Lung (tissue), 12 donors: ENCODE data around the gene OTULIN. TPM values are rescaled to one million over a fixed set of nuclear protein-coding genes. Genes with fewer than 3 reads are reported as not detected.

Source experiments
- ATAC-seq: fragments of 200-7000 bp; cut with Tn5 transposase; one replicate; pipeline ENCODE4 v1.9.1; 2020; ENCODE audit warnings: moderate number of reproducible peaks; ENCODE audit not compliant: insufficient read depth, low FRiP score
- DNase-seq, 3 donors: peaks; one replicate each; pipeline ENCODE4 v3.0.0-alpha.2; 2013 to 2017
- H3K27ac ChIP-seq, 2 donors: one replicate each; pipeline ENCODE4 v1.5.1; 2013; ENCODE audit warnings: mild to moderate bottlenecking in 2 of 2, moderate library complexity in 2 of 2, control low read depth in 1 of 2, inconsistent platforms in 1 of 2, low read depth in 1 of 2, low read length in 1 of 2
- H3K27me3 ChIP-seq, 3 donors: one replicate each; pipeline ENCODE4 v1.5.1; 2013; ENCODE audit warnings: low read length in 2 of 3; ENCODE audit not compliant: control insufficient read depth in 3 of 3, insufficient read depth in 3 of 3
- H3K36me3 ChIP-seq, 4 donors: one replicate each; pipeline ENCODE4 v1.5.1; 2013; ENCODE audit warnings: low read length in 4 of 4, mild to moderate bottlenecking in 1 of 4, moderate library complexity in 1 of 4; ENCODE audit not compliant: control insufficient read depth in 4 of 4, insufficient read depth in 4 of 4
- H3K4me1 ChIP-seq, 5 donors: one replicate each; pipeline ENCODE4 v1.5.1; 2013; ENCODE audit warnings: low read length in 5 of 5, mild to moderate bottlenecking in 2 of 5, moderate library complexity in 1 of 5; ENCODE audit not compliant: control insufficient read depth in 5 of 5, insufficient read depth in 5 of 5
- H3K4me3 ChIP-seq: one replicate; pipeline ENCODE4 v1.5.1; 2013; ENCODE audit warnings: mild to moderate bottlenecking, control low read depth, moderate library complexity
- H3K9ac ChIP-seq, 2 donors: one replicate each; pipeline ENCODE4 v1.5.1; 2013; ENCODE audit warnings: low read length in 2 of 2, control low read depth in 1 of 2; ENCODE audit not compliant: insufficient read depth in 1 of 2
- H3K9me3 ChIP-seq, 4 donors: one replicate each; pipeline ENCODE4 v1.5.1; 2013; ENCODE audit warnings: low read length in 3 of 4, mild to moderate bottlenecking in 1 of 4, moderate library complexity in 1 of 4; ENCODE audit not compliant: control insufficient read depth in 4 of 4, insufficient read depth in 3 of 4
- CTCF ChIP-seq: IDR thresholded peaks from 2 replicates; pipeline ENCODE4 v1.5.1; 2012; ENCODE audit warnings: mild to moderate bottlenecking; ENCODE audit errors: control extremely low read depth, extremely low read depth
- WGBS, 2 donors: extraction: QIAGEN DNeasy Blood & Tissue Kit; methylation state at CpG; one replicate each; pipeline ENCODE4 v1.1.7; 2013; 5-methylcytosine and 5-hydroxymethylcytosine counted together
- polyA plus RNA-seq, 2 donors: library from polyadenylated mRNA; stranded (reverse); fragments of 200-250 nt; gene quantifications; one replicate each; pipeline ENCODE4 v1.2.1, GENCODE V29; 2013
- total RNA-seq, 2 donors: library from RNA; depleted of rRNA in 1 of 2; stranded (reverse); fragments of >200 nt in 1 of 2; gene quantifications; one replicate each; pipeline ENCODE4 v1.2.1, GENCODE V29; 2014 to 2021
- donor health status: control.
- donor health status: control.
- donor health status: Bipolar disorder and iron deficiency.
- donor health status: healthy.
- donor health status: DM: yes; HTN: yes; CAD: no.

OTULIN gene
- total and polyA plus RNA-seq, 4 donors: 7.5 to 35.6 (median 21.9) TPM

- Histone ChIP-seq H3K4me3 (no peak overlapping the region), H3K9ac (no peak overlapping the region), H3K27me3 (no peaks in the 10 kb centered on the region), H3K9me3 (no peaks in the 10 kb centered on the region), H3K36me3 (no peaks in the 10 kb centered on the region), H3K27ac (no peak overlapping the region), H3K4me1 (no peaks in the 10 kb centered on the region)
- TF ChIP-seq CTCF: no peak
- WGBS, 2 donors: 43 to 65% methylated on average over 2 of the region's 2 CpGs
- DNase-seq (no peak), ATAC-seq (no peak)
Observed at GRCh38 chr5:14656898-14657297, 7.6 kb upstream of the OTULIN start.

DNA sequence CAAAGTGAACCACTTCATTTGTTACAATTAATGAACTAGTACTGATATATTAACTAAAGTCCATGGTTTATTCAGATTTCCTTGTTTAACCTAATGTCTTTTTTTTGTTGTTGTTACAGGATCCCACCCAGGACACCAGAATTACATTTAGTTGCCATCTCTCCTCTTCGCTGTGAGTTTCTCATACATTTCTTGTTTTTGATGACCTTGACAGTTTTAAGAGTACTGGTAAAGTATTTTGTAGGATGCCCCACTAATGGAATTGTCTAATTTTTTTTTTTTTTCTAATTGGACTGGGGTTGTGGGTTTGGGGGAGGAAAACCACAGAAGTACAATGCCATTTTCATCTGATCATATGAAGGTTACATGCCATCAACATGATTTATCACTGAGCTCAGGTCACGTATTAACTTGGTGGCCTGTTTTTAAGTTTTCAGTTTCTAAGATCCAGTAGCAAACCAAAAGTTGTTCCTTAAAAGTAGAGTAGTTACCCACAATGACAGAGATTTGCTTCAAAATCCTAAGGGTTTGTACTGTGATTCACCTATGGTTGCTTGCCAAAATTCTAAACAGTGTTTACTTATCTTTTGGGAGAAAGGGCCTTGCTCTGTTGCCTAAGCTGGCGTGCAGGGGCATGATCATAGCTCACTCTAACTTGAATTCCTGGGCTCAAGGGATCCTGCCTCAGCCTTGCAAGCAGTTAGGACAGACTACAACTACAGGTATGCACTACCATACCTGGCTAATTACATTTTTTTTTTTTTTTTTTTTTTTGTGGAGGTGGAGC lies 4.5 kb upstream of the OTULIN start:
- WGBS, 2 donors: 92 to 94% methylated on average over 3 of the region's 3 CpGs
- Histone ChIP-seq H3K36me3 (peaks cover 0 to 2% (median 0%) of the 10 kb centered on the region in 4 donors), H3K4me1 (peaks cover 0 to 8% (median 0%) of the 10 kb centered on the region in 5 donors), H3K27me3 (no peaks in the 10 kb centered on the region), H3K4me3 (no peak overlapping the region), H3K27ac (no peak overlapping the region), H3K9ac (no peak overlapping the region), H3K9me3 (no peaks in the 10 kb centered on the region)
- TF ChIP-seq CTCF: no peak
- DNase-seq (no peak), ATAC-seq (no peak)

- H3K9me3 ChIP-seq: no peaks in the 10 kb centered on the region
- H3K9ac ChIP-seq: no peak overlapping the region
- WGBS, 2 donors: 54 to 56% methylated on average over 2 of the region's 2 CpGs
- H3K27ac ChIP-seq: no peak overlapping the region
- DNase-seq (no peak), ATAC-seq (no peak)
- H3K4me3 ChIP-seq: no peak overlapping the region
- H3K27me3 ChIP-seq: no peaks in the 10 kb centered on the region
- peaks cover 0 to 13% (median under 1%) of the 10 kb centered on the region in 5 donors for H3K4me1 ChIP-seq
- peaks cover 0 to 2% (median 0%) of the 10 kb centered on the region in 4 donors for H3K36me3 ChIP-seq
- TF ChIP-seq CTCF: no peak
Observed at GRCh38 chr5:14660833-14661232, 3.7 kb upstream of the OTULIN start.
